Measurements from ENCODE around the gene ZNF239. TPM values are rescaled to one million over a fixed set of nuclear protein-coding genes. Genes with fewer than 3 reads are reported as not detected.

Gene ZNF239
- total RNA-seq, 1 experiment from 2014 or later, result 16.4 TPM

DNA sequence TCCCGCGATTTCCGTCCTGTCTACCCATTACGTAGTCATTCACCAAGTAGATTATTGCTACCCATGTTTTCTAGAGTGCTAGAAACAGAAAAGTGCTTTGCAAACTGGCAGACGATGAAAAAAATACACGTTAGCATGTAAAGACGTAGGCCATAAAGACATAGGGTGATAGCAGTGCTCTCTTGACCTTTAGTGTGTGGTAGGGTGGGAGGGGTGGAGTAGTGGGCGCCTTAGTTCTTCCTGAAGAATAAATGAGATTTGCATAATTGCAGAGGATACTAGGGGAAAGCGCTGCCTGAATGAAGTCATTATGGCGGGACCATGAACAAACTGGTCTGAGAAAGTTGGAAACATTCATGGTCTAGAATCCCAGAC is 32.8 kb upstream of the ZNF239 start:
- H3K4me1 ChIP-seq, result peaks cover 4% of the 10 kb centered on the region; the same call in 1 of the 2 replicates
- H3K9me3 ChIP-seq, result 0 out of 2 replicates have a peak, but pooled peaks cover 7% of the 10 kb centered on the region
- H3K27ac Mint-ChIP-seq (ENCODE audit: unreplicated experiment), result peak overlapping the region; percentile 52
- peaks cover 4% of the 10 kb centered on the region for H3K27me3 Mint-ChIP-seq (ENCODE audit: insufficient read depth, unreplicated experiment)
- H3K4me1 Mint-ChIP-seq (ENCODE audit: low read depth, unreplicated experiment), result peaks cover 8% of the 10 kb centered on the region
- H3K4me3 ChIP-seq (ENCODE audit: low read depth, low read length), result peak overlapping the region; percentile 62
- TF ChIP-seq, protein P1, sequence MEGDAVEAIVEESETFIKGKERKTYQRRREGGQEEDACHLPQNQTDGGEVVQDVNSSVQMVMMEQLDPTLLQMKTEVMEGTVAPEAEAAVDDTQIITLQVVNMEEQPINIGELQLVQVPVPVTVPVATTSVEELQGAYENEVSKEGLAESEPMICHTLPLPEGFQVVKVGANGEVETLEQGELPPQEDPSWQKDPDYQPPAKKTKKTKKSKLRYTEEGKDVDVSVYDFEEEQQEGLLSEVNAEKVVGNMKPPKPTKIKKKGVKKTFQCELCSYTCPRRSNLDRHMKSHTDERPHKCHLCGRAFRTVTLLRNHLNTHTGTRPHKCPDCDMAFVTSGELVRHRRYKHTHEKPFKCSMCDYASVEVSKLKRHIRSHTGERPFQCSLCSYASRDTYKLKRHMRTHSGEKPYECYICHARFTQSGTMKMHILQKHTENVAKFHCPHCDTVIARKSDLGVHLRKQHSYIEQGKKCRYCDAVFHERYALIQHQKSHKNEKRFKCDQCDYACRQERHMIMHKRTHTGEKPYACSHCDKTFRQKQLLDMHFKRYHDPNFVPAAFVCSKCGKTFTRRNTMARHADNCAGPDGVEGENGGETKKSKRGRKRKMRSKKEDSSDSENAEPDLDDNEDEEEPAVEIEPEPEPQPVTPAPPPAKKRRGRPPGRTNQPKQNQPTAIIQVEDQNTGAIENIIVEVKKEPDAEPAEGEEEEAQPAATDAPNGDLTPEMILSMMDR (IDR thresholded peaks at IDR 0.05; ENCODE audit: insufficient read depth in 1 of 2, low read depth in 1 of 2, low read length in 1 of 2, severe bottlenecking in 1 of 2, unreplicated experiment in 1 of 2), result no peak
- ChIA-PET POLR2A (no interaction called here), CTCF (no interaction called here)
- intact Hi-C loops (cut with micrococcal nuclease; ENCODE audit: unreplicated experiment), result loop anchor here (2.0 kb wide), 1 partner anchor 42 kb away; the partner anchor contains the start of gene ZNF32
- H3K36me3 Mint-ChIP-seq (ENCODE audit: insufficient read depth, unreplicated experiment), result peaks cover 15% of the 10 kb centered on the region
- no TSS peak for BruUV-seq (replicated peaks)
- no peak for DNase-seq
- H3K27me3 ChIP-seq (replicated peaks; ENCODE audit: control insufficient read depth, insufficient read depth, low read length), result no peaks in the 10 kb centered on the region
- peaks cover 2% of the 10 kb centered on the region; the same call in 1 of the 2 replicates for H3K36me3 ChIP-seq (ENCODE audit: control insufficient read depth, insufficient read depth, low read length)
- H3K4me3 Mint-ChIP-seq (ENCODE audit: unreplicated experiment), result peak overlapping the region; percentile 82
- H3K9me3 Mint-ChIP-seq (ENCODE audit: unreplicated experiment), result peaks cover 23% of the 10 kb centered on the region

DNA sequence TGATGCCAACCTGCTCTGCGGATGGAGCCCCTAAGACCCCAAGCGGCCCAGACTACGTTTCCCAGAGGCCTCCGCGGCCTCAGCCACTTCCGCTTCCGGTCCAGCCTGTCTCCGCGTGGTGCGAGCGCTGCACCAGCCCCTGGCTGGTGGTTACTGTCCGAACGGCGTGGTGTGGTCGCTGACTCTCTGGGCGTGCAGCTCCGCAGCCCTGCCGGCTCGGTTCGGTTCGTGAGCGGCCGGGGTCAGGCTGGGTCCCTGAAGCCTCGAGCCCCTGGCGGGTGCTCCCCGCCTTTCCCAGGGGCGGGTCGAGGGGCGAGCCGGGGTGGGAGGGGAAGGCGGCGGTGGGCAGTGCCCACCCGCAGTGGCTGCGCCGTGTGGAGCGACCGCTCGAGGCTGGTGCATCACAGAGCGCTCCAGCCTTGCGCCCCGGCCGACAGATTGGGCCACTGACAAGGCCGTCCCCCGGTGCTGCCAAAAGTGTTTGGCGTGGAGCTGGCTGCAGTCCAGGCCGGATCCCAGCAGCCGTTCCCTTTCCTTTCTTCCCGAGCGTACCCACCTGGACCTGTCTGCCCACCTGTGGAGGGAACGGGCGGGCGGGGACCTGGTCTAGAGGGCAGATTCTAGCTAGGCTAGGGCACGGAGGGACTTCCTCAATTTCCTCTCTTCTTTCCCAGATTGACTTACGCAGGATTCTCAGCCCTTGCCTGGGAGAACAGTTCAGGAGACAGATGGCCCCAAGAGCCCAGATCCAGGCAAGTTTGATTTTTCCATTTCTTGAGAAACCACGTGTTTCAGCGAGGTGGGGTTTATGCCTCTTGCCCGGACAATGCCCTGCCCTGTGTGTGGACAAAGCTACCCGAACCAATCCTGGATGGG is 32.1 kb upstream of the ZNF239 start, which contains the start of gene ZNF485:
Gene ZNF485, plus strand, starts transcription at position 116 of the 876 bp plus-strand sequence. Its CDS starts 613 bp downstream, at position 729.
- POLR2A ChIA-PET, result interaction anchor here (0.7 kb wide), 1 partner anchor 33 kb away, joined by 3 read pairs; no protein-coding TSS in a partner anchor
- BruUV-seq (replicated peaks), result no TSS peak

More for the DNA sequence above, 32.1 kb upstream of the ZNF239 start, which contains the start of gene ZNF485:
- Mint-ChIP-seq H3K4me1 (ENCODE audit: low read depth, unreplicated experiment) (peaks cover 8% of the 10 kb centered on the region), H3K36me3 (ENCODE audit: insufficient read depth, unreplicated experiment) (peaks cover 18% of the 10 kb centered on the region), H3K27me3 (ENCODE audit: insufficient read depth, unreplicated experiment) (peaks cover 7% of the 10 kb centered on the region), H3K4me3 (ENCODE audit: unreplicated experiment) (peak within 1 kb of the TSS; percentile 82), H3K27ac (ENCODE audit: unreplicated experiment) (peak within 1 kb of the TSS; percentile 52), H3K9me3 (ENCODE audit: unreplicated experiment) (peaks cover 29% of the 10 kb centered on the region)
- peaks cover 4% of the 10 kb centered on the region; the same call in 1 of the 2 replicates for H3K4me1 ChIP-seq
- no peaks in the 10 kb centered on the region for H3K27me3 ChIP-seq (replicated peaks; ENCODE audit: control insufficient read depth, insufficient read depth, low read length)
- intact Hi-C loops (cut with micrococcal nuclease; ENCODE audit: unreplicated experiment), result loop anchor here (1.0 to 2.0 kb wide), 2 partner anchors 32 to 42 kb away; partner anchors contain the start of genes ZNF239 and ZNF32
- TF ChIP-seq, protein P1 (IDR thresholded peaks at IDR 0.05; ENCODE audit: insufficient read depth in 1 of 2, low read depth in 1 of 2, low read length in 1 of 2, severe bottlenecking in 1 of 2, unreplicated experiment in 1 of 2), result no peak
- CTCF ChIA-PET, result interaction anchor here (1.0 kb wide), 1 partner anchor 33 kb away, joined by 4 read pairs; the partner anchor contains the start of gene ZNF239
- peaks cover 2% of the 10 kb centered on the region; the same call in 1 of the 2 replicates for H3K36me3 ChIP-seq (ENCODE audit: control insufficient read depth, insufficient read depth, low read length)
- H3K4me3 ChIP-seq (ENCODE audit: low read depth, low read length), result peak within 1 kb of the TSS; percentile 62
- peak; percentile 82 to 84 for DNase-seq
- peaks cover 13% of the 10 kb centered on the region; the same call in 1 of the 2 replicates for H3K9me3 ChIP-seq

All from Caco-2 (cell line).